DOHH2 (cell line): ENCODE data around the gene PRKCE.

ENCODE experiments used
- H3F3A ChIP-seq: fragments of 200-600 bp; sonication (generic), shearing (Covaris generic); 2 replicates; pipeline ENCODE4 v1.6.0; 2016; ENCODE audit warnings: antibody characterized with exemption, mild to moderate bottlenecking; ENCODE audit not compliant: control insufficient read depth, insufficient read depth
- H3K27ac ChIP-seq: fragments of 200-600 bp; sonication (generic); 2 replicates; pipeline ENCODE4 v1.5.1; 2014; ENCODE audit warnings: low read depth, mild to moderate bottlenecking, low read length, moderate library complexity
- H3K27me3 ChIP-seq: fragments of 200-600 bp; sonication (generic); 2 replicates; pipeline ENCODE4 v1.6.1; 2014; ENCODE audit warnings: mild to moderate bottlenecking, low read length, mixed read lengths; ENCODE audit not compliant: control insufficient read depth
- H3K36me3 ChIP-seq: fragments of 200-600 bp; sonication (generic); 2 replicates; pipeline ENCODE4 v1.6.1; 2014; ENCODE audit warnings: mild to moderate bottlenecking, low read length, moderate library complexity, mixed read lengths; ENCODE audit not compliant: control insufficient read depth
- H3K4me1 ChIP-seq: fragments of 200-600 bp; sonication (generic); 2 replicates; pipeline ENCODE4 v1.6.1; 2014; ENCODE audit warnings: mild to moderate bottlenecking, low read length, mixed read lengths; ENCODE audit not compliant: control insufficient read depth
- H3K4me2 ChIP-seq: fragments of 200-600 bp; sonication (generic); 2 replicates; pipeline ENCODE4 v1.6.0; 2014; ENCODE audit warnings: mild to moderate bottlenecking, low read length, moderate library complexity
- H3K4me3 ChIP-seq: fragments of 200-600 bp; sonication (generic); 2 replicates; pipeline ENCODE4 v1.5.1; 2014; ENCODE audit warnings: mild to moderate bottlenecking, low read length, mixed read lengths
- H3K79me2 ChIP-seq: fragments of 200-600 bp; sonication (generic); 2 replicates; pipeline ENCODE4 v1.6.1; 2014; ENCODE audit warnings: mild to moderate bottlenecking, low read length, mixed read lengths; ENCODE audit not compliant: control insufficient read depth
- H3K9me2 ChIP-seq: fragments of 200-600 bp; sonication (generic); replicated peaks from 2 replicates; pipeline ENCODE4 v1.6.1; 2014; ENCODE audit warnings: mild to moderate bottlenecking, low read length, mixed read lengths; ENCODE audit not compliant: control insufficient read depth
- H3K9me3 ChIP-seq: fragments of 200-600 bp; sonication (generic); 2 replicates; pipeline ENCODE4 v1.6.1; 2014; ENCODE audit warnings: antibody characterized with exemption, low read length, mixed read lengths; ENCODE audit not compliant: control insufficient read depth, insufficient read depth
- H4K20me1 ChIP-seq: fragments of 200-600 bp; sonication (generic); 2 replicates; pipeline ENCODE4 v1.6.0; 2014; ENCODE audit warnings: low read depth, mild to moderate bottlenecking, antibody characterized with exemption, low read length, moderate library complexity; ENCODE audit not compliant: control insufficient read depth, insufficient read depth
- CTCF ChIP-seq: fragments of 200-600 bp; sonication (generic); IDR thresholded peaks from one replicate; pipeline ENCODE4 v1.5.1; 2014; ENCODE audit warnings: antibody characterized with exemption, mild to moderate bottlenecking, low read depth, low read length; ENCODE audit not compliant: poor library complexity, severe bottlenecking
- EZH2phosphoT487 ChIP-seq: fragments of 200-600 bp; sonication (generic); IDR thresholded peaks from 2 replicates; pipeline ENCODE4 v1.6.1; 2017; ENCODE audit warnings: borderline replicate concordance, mild to moderate bottlenecking, antibody characterized with exemption, low read length, moderate library complexity, mixed read lengths

PRKCE gene

DNA sequence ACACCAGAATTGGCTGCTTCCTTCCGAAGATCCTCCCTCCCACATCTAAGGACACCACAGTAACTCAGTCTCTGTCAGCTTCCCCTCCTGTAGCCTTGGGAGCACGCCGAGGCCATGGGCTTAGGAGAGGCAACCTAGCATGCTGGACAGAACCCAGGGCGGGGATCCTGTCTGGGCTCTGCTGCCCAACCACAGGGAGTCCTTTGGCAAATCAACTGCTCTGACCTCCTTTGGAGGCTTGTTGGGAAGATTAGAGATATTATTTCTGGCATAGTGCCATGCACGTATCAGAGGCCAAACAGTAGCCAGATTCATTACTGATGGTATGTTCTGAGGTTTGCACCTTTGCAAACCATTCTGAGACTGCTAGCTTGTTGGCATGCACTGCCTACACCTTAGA is 383.1 kb downstream of the PRKCE start:
- TF ChIP-seq EZH2phosphoT487 (no peak), CTCF (no peak)
- no peak overlapping the region for H3K4me2 ChIP-seq
- no peaks in the 10 kb centered on the region for H3K9me3 ChIP-seq
- H3K79me2 ChIP-seq = no peaks in the 10 kb centered on the region
- no peaks in the 10 kb centered on the region for H4K20me1 ChIP-seq
- no peaks in the 10 kb centered on the region for H3K27me3 ChIP-seq
- no peaks in the 10 kb centered on the region for H3K4me1 ChIP-seq
- H3K4me3 ChIP-seq = no peak overlapping the region
- H3K9me2 ChIP-seq = no peaks in the 10 kb centered on the region
- no peaks in the 10 kb centered on the region for H3F3A ChIP-seq
- no peaks in the 10 kb centered on the region for H3K36me3 ChIP-seq
- H3K27ac ChIP-seq = no peak overlapping the region

DNA sequence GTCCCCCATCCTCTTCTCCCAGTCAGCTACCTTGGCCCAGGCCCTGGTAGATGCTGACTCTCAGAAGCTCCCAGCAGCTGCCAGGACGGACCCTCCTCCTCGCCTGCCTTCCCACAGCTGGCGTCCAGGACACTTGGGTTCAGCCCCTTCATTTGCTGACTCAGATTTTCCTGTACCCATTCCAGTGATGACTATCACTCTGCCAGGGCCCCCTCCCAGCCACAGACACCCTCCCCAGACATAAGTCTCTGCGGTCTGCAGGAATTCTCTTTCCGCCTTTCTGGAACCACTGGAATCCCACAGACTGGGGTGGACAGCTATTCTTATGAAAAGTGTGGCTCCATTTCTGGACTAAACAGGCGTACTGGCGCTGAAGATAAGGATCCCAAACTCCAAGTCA is 385.5 kb downstream of the PRKCE start:
- no peak overlapping the region for H3K27ac ChIP-seq
- H3K27me3 ChIP-seq = no peaks in the 10 kb centered on the region
- H3K4me1 ChIP-seq = no peaks in the 10 kb centered on the region
- no peak overlapping the region for H3K4me2 ChIP-seq
- H3F3A ChIP-seq = no peaks in the 10 kb centered on the region
- H3K9me3 ChIP-seq = no peaks in the 10 kb centered on the region
- no peaks in the 10 kb centered on the region for H4K20me1 ChIP-seq
- H3K4me3 ChIP-seq = no peak overlapping the region
- TF ChIP-seq EZH2phosphoT487 (no peak), CTCF (no peak)
- H3K79me2 ChIP-seq = no peaks in the 10 kb centered on the region
- H3K36me3 ChIP-seq = no peaks in the 10 kb centered on the region
- no peaks in the 10 kb centered on the region for H3K9me2 ChIP-seq

GRCh38 chr2:46039543-46040303 is 388.2 kb downstream of the PRKCE start:
- no peaks in the 10 kb centered on the region for H3K36me3 ChIP-seq
- H3K4me2 ChIP-seq = no peak overlapping the region
- no peak for TF ChIP-seq CTCF
- no peak for TF ChIP-seq EZH2phosphoT487
- H4K20me1 ChIP-seq = no peaks in the 10 kb centered on the region
- no peaks in the 10 kb centered on the region for H3K4me1 ChIP-seq
- H3K9me2 ChIP-seq = no peaks in the 10 kb centered on the region
- no peaks in the 10 kb centered on the region for H3K9me3 ChIP-seq
- H3K27me3 ChIP-seq = no peaks in the 10 kb centered on the region
- H3K79me2 ChIP-seq = no peaks in the 10 kb centered on the region
- H3F3A ChIP-seq = no peaks in the 10 kb centered on the region
- no peak overlapping the region for H3K27ac ChIP-seq
- H3K4me3 ChIP-seq = no peak overlapping the region
